ENCODE measurements around the gene FIG4.
A peak's percentile ranks its signal among the peaks of the same experiment; 100 is the strongest.
"Not testable (repeated sequence)": the region's sequence is repeated elsewhere in the genome, so short reads cannot be mapped to it uniquely, and the experiment has no call there.

Gene FIG4

DNA sequence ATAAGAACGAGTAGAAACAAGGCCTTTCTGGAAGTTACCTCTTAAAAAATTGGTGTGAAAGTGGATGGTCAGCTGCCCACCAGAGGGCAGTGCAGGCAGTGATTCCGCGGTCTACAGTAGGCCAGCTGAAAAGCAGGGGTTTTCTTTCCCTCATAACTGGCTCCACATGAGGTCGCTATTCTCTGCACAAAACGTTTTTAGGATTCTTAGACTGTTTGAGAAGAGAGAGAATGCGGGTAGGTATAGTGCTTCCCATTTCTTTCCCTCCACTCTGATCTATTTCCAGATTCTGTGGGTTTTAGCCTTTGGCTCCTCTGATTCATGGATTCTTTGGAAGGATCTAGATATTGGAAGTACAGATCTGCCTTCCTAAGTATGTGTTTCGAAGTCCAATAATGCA is 14.2 kb downstream of the FIG4 start:
- DNase-seq = peak; percentile 97

DNA sequence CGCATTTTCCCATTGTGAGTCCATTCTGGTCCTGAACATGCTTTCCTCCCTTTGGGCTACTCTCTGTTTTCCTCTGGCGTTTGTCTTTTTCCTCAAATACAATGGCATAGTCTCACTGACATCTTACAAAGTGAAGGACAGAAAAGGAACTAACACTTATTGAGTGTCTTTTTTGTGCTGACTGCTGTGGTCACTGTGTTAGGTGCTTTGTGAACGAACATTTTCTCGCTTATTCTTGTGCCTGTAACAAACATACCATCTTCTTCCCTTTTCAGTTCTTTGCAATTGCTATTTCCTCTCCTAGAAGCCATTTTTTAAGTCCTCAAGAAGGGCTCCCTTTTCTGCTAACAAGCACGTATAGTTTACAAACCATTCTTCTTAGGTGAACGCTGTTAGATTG is 15.4 kb downstream of the FIG4 start:
- no peak for DNase-seq

DNA sequence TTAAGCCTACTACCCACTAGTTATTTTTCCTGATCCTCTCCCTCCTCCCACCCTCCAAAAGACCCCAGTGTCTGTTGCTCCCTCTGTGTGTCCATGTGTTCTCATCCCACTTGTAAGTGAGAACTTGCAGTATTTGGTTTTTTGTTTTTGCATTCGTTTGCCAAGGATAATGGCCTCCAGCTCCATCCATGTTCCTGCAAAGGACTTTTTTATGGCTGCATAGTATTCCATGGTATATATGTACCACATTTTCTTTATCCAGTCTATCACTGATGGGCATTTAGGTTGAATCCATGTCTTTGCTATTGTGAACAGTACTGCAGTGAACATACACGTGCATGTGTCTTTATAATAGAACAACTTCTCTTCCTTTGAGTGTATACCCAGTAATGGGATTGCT is 17.0 kb downstream of the FIG4 start:
- DNase-seq = not testable (repeated sequence)

DNA sequence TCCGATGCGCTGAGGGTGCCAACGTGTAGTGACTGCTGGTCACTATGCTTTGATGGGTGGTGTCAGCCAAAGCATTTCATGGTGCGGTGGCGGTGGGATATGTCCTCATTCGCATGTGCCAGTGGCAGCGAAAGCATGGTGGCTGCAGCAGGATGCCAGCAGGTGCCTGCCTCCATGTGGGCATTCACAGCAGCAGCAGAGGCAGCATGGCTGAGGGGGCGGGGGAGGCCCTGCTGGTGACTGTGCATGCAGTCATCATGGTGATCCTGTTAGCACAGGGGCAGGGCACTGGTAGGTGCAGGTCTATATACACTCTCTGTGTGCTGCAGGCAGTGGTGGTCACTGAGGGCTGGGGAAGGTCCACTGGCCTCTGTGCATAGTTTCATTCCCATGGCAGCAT is 22.0 kb downstream of the FIG4 start:
- no peak for DNase-seq

DNA sequence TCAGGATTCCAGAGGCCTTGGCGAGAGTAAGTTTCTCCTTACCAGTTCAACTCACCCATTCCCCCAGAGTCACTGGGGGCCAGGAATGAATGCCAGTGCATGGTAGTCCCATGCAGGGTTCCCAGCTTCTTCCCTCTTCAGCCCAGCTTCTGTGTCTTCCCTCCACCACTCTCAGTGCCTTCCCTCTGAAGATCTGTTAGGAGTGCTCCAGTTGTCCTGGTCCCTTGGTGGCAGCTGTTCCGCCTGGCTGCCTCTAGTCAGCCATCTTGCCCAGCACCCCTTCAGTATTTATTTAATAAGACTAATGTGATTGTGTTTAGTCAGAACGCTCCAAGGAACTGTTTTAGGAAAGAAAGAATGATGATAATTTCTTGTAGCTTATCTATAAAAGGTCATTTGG is 23.1 kb downstream of the FIG4 start:
- DNase-seq = no peak

DNA sequence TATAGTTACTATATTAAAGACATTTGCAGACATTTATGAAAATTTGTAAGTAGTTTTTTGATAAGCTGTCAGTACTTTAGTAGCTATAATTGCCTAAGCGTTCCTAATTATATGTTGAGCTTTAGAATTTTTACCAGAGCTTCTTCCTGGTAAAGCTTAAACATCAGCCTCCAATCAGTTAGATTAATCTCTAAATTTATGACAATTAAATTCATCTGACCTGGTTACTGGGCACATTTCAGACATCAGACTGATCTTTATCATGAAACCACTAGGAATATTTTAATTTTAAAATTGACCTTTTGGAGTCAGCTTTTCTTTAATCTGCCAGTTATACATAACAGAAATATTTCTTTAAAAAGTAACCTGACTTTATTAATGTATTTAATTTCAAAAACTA is 23.5 kb downstream of the FIG4 start:
- no peak for DNase-seq

DNA sequence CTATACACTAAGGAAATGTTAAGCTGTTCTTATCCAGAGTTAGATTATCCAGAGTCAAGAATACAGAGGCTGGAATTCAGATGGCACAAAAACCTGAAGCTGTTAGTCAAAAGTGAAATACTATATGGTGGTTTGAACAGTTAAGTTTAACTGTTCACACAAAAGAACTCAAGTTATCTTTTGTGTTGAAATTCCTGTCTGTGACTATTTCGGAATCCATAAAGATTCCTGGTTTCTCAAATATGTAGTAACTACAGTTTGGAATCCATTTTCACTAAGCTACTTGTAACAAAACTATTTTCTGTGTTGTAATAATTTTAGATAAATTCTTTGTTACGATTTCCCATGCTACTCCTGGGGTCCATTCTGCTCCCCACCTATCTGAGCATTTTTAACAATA is 24.5 kb downstream of the FIG4 start:
- no peak for DNase-seq

DNA sequence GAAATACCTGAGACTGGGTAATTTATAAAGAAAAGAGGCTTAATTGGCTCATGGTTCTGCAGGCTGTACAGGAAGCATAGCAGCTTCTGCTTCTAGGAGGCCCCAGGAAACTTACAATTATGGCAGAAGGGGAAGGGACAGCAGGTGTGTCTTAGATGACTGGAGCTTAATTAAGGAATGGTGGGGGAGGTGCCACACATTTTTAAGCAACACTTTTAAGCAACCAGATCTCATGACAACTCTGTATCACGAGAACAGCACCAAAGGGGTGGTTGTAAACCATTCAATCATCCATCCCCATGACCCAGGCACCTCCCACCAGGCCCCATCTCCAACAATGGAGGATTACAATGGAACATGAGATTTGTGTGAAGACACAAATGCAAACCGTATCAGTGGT is 26.9 kb downstream of the FIG4 start:
- no peak for DNase-seq

DNA sequence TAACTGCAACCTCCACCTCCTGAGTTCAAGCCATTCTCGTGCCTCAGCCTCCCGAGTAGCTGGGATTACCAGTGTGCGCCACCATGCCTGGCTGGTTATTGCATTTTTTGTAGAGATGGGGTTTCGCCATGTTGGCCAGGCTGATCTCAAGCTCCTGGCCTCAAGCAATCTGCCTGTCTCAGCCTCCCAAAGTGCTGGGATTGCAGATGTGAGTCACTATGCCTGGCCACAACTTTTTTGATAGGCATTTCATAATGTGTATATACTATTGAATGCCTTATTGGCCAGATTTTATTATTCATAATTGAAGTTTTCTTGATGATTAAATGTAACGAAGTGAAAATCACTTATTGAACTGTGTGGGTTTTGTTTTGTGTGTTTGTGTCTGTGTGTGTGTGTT is 27.9 kb downstream of the FIG4 start:
- no peak for DNase-seq

DNA sequence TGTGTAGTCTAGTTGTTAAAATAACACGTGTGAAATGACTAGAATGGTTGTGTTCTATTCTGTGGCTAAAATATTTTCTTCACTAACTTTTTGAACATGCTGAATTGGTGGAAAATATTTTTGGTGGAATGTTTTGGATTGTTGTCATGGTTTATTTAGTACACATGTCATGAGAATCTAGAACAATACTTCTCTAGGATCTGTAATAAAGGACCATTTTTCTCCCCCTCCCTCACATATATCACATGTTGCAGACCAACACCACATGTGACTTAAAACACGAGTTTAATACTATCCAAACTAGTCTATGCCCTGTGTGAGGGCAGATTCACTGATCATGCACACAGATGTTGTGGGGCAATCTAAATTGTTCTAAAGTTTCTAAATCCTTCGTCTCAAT is 29.2 kb downstream of the FIG4 start:
- no peak for DNase-seq

DNA sequence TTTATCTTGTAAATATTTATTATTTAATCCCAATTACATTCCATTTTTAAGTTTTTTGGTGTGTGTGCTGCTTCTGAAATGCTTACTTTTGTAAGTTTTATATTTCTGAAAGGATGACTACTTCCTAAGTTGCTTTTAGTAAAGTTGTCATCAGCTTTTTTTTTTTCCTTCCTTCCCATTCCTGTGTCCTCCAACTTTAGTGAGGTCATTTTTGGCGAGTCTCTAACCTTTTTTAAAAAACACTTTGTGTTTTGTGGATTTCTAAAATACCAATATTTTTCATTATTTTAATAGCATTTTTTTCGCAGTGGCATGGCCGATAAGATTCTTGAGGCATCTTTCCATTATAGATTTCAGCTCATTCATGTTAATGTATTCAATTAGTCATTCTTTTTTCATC is 30.9 kb downstream of the FIG4 start:
- no peak for DNase-seq

DNA sequence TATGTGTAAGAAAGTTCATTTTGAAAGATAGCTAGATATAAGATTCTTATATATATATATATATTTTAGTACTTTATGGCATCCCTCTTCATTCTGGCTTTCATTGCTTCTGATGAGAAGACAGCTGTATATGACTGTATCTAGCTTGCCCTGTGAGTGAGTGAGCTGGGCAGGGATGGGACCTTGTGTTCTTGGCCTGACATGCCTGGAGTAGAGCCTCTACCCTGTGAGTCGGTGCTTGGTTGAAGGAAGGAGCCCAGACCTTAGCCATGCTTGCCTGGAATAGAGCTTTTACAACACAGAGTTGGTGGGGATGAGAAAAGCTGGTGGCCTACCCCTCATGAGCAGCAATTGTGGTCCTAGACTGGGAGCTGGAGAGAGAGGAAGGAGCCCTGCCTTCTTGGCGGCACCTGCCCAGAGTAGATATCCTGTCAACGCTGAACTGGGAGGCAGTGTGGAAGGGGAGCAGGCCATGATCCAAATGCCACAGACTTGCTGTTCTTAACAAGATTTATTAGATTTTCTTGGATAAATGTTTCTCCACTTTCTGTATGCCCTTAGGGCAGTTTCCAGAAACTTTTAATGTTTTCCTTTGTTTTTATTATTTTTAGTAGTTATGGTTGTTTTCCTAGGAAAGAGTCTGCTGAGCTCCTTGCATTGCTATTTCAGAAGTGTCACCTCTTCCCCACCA is 31.6 kb downstream of the FIG4 start:
- DNase-seq = no peak

DNA sequence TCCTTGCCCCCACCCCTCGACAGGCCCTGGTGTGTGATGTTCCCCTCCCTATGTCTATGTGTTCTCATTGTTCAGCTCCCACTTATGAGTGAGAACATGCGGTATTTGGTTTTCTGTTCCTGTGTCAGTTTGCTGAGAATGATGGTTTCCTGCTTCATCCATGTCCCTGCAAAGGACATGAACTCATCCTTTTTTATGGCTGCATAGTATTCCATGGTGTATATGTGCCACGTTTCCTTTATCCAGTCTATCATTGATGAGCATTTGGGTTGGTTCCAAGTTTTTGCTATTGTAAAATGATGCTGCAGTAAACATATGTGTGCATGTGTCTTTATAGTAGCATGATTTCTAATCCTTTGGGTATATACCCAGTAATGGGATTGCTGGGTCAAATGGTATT is 34.2 kb downstream of the FIG4 start:
- DNase-seq = not testable (repeated sequence)

DNA sequence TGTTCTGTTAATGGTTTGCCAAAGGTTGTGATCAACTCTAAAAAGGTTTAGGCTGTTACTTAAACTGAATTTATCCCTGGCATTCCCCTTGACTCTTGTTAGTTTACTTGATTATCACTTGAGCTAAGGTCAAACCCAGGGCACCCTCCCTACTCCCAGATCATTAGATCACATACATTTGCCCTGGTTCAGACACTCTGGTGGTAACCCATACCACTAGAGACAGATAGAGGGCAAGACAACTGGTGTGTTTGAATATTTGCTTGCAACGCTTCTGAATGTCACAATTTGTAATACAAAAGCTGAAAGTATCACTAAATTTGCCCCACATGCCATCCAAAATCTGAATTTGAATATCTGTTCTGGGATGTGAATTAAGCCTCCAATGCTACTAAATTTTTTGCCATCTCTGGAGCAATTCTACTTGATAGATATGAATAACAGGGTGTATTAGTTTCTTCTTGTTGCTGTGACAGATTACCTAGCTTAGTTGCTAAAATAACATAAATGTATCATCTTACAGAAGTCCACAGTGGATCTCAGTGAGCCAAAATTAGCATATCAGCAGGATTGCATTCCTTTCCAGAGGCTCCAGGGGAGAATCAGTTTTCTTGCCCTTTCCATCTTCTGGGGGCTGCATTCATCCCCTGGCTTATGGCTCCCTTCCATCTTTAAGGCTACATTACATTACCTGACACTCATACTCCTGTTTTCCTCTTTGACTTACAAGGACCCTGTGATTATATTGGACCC is 45.4 kb downstream of the FIG4 start:
- DNase-seq = no peak

DNA sequence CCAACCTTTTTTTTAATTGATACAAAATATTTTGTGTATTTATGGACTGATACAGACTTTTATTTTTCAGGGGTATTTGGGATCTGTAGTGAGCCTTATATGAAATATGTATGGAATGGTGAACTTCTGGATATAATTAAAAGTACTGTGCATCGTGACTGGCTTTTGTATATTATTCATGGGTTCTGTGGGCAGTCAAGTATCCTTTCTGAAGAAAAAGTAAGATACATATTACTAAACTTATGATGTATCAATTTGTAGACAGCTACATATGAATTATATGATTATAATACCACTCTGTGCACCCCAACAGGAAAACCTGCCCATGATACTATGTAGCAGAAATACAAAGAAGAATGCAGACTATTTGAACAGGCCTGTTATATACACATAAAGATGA is 47.2 kb downstream of the FIG4 start:
- DNase-seq = no peak

DNA sequence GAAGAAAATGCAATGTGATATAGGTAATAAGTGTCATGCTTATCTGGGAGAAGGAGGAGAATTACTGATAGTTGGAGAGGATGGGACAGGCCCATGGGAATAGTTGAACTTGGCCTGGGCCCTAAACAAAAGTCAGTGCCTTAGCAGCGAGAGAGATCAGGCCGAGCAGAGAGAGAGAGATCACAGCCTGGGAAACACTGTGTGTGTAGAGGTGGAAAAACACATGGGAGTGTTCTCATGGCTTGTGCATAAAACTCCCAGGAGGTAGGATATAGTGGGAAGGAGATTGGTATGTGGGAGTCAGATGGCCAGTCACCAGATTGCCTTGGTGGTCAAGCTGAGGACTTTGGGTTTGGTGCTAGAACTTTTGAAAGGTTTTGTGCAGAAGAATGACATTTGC is 47.6 kb downstream of the FIG4 start:
- DNase-seq = no peak

DNA sequence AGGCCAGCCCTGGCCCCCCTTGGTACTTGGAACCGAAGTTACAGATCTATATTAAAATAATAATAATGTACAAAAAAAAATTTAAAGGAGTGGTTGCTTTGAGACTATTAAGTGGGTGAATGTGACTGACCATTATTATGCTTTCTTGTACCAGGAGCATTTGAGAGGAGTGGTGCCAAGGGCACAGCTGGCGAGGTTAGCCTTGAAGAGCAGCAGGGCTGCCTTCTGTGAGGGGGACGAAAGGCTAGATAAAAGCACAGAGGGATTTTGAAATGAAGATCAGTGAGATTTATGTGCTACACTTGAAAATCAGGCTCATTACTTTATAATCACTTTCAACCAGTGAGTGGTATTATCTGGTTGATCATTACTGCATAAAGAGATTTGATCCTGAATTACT is 48.6 kb downstream of the FIG4 start:
- no peak for DNase-seq

DNA sequence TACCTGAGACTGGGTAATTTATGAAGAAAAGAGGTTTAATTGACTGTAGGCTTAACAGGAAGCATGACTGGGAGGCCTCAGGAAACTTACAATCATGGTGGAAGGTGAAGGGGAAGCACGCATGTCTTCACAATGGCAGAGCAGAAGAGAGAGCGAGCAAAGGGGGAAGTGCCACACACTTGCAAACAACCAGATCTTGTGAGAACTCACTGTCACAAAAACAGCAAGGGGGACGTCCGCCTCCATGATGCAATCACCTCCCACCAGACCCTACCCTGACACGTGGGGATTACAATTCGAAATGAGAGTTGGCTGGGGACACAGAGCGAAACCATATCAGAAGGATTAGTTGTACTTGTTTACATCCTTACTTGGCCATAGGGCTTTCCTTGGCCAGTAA is 49.7 kb downstream of the FIG4 start:
- DNase-seq = no peak

DNA sequence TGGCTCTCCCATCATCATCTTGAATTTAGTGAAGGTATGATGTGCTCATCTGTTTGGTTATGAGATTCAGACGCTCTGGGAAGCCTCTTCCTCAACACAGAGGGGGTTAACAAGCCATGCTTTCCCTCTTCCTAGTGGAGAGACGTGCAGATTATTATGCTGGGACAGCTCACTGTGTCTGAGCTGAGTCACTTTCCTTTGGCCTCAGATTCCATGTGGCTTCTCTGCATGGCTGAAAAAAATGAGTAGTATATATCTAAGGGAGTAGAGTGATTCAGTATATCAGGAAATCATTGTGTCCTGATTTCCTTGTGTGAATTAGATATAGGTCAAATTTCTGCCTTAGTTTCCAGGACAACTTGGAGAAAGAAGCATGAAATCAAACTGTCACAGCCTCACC is 52.6 kb downstream of the FIG4 start:
- no peak for DNase-seq

DNA sequence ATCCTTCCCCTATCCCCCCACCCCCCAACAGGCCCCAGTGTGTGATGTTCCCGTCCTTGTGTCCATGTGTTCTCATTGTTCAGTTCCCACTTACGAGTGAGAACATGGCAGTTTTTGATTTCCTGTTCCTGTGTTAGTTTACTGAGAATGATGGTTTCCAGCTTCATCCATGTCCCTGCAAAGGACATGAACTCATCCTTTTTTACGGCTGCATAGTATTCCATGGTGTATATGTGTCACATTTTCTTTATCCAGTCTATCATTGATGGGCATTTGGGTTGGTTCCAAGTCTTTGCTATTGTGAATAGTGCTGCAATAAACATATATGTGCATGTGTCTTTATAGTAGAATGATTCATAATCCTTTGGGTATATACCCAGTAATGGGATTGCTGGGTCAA is 53.7 kb downstream of the FIG4 start:
- DNase-seq = not testable (repeated sequence)

DNA sequence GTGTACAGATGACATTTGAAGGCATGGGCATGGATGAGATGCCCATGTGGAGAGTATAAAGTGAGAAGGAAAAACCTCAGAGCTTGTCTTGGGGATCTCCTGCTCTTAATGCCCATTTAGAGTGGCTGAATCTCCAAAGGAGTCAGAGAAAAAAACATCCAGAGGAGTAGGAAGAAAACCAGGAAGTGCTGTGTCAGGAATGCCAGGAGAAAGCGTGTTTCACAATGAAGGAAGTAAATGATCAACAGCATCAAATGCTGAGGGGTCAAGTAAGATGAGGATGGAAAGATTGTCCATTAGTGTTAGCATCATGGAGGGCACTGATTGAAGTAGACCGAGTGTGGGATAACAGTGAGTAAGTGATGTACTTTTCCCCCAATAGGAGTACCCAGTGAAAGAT is 56.1 kb downstream of the FIG4 start:
- DNase-seq = no peak

DNA sequence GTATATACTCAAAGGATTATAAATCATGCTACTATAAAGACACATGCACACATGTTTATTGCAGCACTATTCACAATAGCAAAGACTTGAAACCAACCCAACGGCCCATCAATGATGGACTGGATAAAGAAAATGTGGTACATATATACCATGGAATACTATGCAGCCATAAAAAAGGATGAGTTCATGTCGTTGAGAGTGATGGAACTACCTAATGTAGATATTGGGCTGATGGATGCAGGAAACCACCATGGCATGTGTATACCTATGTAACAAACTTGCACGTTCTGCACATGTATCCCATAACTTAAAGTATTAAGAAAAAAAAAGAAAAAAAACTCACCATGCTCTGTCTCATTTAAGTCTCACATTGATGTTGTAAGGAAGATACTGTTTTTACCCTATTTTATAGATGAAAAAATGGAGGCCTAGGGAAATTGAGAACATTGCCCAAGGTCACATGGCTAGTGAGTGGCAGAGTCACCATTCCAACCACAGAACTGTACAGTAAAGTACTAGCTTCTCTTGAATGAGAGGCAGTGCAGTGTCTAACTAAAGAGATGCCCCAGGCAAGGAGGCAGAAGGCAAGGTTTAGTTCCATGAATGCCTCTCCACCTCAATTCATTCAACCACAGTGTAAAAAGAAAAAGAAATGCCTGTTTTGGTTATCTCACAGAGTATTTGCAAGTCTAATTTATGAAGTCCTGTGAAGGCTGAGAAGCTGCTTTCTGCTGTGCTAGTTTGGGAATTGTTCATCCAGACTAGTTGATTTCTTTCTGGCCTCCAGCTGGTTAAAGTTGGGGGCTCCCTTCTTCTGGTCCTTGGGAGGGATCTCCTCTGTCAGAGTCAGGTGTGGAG is 68.2 kb downstream of the FIG4 start:
- no peak for DNase-seq

DNA sequence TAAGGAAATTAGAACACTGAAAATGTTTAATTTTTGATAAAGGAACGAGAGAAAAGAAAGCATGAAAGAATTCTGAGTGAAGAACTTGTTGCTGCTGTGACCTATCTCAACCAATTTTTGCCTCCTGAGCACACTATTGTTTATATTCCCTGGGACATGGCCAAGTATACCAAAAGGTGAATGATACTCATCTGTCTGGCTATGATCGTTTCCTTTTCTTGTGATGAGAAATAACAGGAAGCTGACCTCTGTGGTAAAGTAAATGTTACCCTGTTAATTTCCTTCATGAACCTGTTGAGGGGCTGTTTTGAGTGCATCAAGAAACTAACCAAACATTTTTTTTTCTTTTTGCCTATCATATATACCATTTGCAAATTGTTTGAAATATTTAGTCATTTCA is 69.1 kb downstream of the FIG4 start:
- no peak for DNase-seq

DNA sequence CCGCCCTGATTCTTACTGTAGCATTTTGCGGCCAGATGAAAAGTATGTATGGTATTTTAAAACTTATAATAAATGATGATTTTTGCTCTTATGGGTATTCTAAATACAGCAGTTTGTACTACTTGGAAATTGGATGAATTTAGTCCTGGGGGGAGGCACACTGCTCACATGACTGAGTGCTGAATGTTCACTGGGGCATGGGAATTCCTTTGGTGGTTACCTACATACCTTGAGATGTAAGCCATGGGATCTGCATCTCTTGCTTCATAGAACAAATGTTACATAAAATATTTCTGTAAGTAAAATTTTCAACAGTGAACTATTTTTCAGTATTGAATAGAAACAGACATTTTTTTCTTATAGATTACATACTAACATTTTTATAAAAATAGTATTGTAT is 71.1 kb downstream of the FIG4 start:
- DNase-seq = no peak
